ENCODE data around the gene CTSC.

DNA sequence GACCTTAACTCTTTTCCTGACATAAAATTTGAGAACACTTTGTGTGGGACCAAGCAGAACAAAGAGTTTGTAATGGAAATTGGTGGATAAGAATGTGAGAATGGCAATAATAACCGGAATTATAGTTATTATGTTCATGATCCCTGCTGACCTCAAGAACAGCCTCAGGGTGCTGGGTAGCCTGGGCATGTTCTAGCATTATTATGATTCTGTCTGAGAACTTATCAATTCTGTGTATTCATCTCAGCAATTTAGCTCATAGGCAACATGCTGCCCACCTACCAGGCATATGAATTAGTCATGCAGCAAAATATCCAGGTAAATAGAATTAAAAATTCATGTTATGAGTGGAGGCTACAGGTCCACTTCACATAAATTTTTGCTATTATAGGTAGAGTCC is 61.9 kb downstream of the CTSC start:
- TF ChIP-seq SIN3A (IDR thresholded peaks at IDR 0.05; ENCODE audit: borderline replicate concordance, insufficient read depth, low read length), result no peak
- TF ChIP-seq TAF1 (IDR thresholded peaks at IDR 0.05; ENCODE audit: borderline replicate concordance, insufficient read depth, low read length), result no peak

All from PFSK-1 (cell line).